ENCODE results near the gene DEGS1. TPM values are rescaled to one million over a fixed set of nuclear protein-coding genes. Genes with fewer than 3 reads are reported as not detected.
A peak's percentile ranks its signal among the peaks of the same experiment; 100 is the strongest.

DEGS1 gene
- total RNA-seq = 100 to 1,000 TPM in 1 of 4 donors, 10 to 100 TPM in 3; 35.9 to 119 (median 53.2) TPM

GRCh38 chr1:224182866-224183590, at the start of gene DEGS1:
Gene DEGS1 (plus strand): TSS chr1:224183240. CDS start chr1:224183337, 97 bp downstream.
- no peaks in the 10 kb centered on the region for H3K36me3 ChIP-seq
- peak; percentile 76 to 78 for DNase-seq
- intact Hi-C loops (cut with DNase I; ENCODE audit: low total_unique reads) = no loop called here
- H3K4me1 ChIP-seq = no peaks in the 10 kb centered on the region
- H3K27ac ChIP-seq = peak within 1 kb of the TSS; percentile 88 to 95
- no peaks in the 10 kb centered on the region for H3K27me3 ChIP-seq
- peak within 1 kb of the TSS; percentile 74 to 94 for H3K4me3 ChIP-seq
- H3K9me3 ChIP-seq = no peaks in the 10 kb centered on the region
- TF ChIP-seq POLR2A (IDR thresholded peaks at IDR 0.05) = peak; percentile 94 to 98
- TF ChIP-seq, protein P1, sequence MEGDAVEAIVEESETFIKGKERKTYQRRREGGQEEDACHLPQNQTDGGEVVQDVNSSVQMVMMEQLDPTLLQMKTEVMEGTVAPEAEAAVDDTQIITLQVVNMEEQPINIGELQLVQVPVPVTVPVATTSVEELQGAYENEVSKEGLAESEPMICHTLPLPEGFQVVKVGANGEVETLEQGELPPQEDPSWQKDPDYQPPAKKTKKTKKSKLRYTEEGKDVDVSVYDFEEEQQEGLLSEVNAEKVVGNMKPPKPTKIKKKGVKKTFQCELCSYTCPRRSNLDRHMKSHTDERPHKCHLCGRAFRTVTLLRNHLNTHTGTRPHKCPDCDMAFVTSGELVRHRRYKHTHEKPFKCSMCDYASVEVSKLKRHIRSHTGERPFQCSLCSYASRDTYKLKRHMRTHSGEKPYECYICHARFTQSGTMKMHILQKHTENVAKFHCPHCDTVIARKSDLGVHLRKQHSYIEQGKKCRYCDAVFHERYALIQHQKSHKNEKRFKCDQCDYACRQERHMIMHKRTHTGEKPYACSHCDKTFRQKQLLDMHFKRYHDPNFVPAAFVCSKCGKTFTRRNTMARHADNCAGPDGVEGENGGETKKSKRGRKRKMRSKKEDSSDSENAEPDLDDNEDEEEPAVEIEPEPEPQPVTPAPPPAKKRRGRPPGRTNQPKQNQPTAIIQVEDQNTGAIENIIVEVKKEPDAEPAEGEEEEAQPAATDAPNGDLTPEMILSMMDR (IDR thresholded peaks at IDR 0.05) = no peak

DNA sequence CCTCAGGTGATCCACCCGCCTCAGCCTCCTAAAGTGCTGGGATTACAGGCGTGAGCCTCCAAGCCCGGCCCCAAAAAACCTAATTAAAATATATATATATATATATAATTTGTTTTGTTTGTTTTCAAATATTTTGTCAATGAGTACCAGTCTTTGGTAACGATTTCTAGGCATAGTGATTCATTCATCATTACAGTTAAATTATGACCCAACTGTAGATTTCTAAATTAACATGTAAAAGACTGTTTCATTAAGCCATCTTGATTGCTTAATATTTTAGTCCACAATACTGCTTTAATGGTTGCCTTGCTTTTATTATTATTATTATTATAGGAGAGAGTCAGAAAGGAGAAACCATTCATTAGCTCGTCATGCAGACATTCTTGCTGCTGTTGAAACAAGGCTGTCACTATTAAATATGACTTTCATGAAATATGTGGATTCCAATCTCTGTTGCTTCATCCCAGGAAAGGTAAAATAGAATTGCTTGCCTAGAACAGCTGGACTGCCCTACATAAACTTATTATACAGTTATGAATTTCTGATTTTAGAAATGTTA, 49.2 kb upstream of the DEGS1 start:
- no peak for DNase-seq
- intact Hi-C loops (cut with DNase I; ENCODE audit: low total_unique reads) = no loop called here
- no peak for TF ChIP-seq POLR2A (IDR thresholded peaks at IDR 0.05)
- TF ChIP-seq, protein P1 (IDR thresholded peaks at IDR 0.05) = no peak
- no peak overlapping the region for H3K27ac ChIP-seq
- no peaks in the 10 kb centered on the region for H3K27me3 ChIP-seq
- no peaks in the 10 kb centered on the region for H3K36me3 ChIP-seq
- peaks cover 0 to 5% of the 10 kb centered on the region in 2 donors for H3K9me3 ChIP-seq
- H3K4me3 ChIP-seq = no peak overlapping the region
- H3K4me1 ChIP-seq = no peaks in the 10 kb centered on the region

GRCh38 chr1:224137518-224137917, 45.5 kb upstream of the DEGS1 start:
- H3K27me3 ChIP-seq = no peaks in the 10 kb centered on the region
- no peak overlapping the region for H3K4me3 ChIP-seq
- H3K4me1 ChIP-seq = no peaks in the 10 kb centered on the region
- no peaks in the 10 kb centered on the region for H3K36me3 ChIP-seq
- H3K9me3 ChIP-seq = no peaks in the 10 kb centered on the region
- H3K27ac ChIP-seq = no peak overlapping the region
- TF ChIP-seq POLR2A (IDR thresholded peaks at IDR 0.05) = no peak
- TF ChIP-seq, protein P1 (IDR thresholded peaks at IDR 0.05) = no peak
- no peak for DNase-seq
- intact Hi-C loops (cut with DNase I; ENCODE audit: low total_unique reads) = no loop called here

DNA sequence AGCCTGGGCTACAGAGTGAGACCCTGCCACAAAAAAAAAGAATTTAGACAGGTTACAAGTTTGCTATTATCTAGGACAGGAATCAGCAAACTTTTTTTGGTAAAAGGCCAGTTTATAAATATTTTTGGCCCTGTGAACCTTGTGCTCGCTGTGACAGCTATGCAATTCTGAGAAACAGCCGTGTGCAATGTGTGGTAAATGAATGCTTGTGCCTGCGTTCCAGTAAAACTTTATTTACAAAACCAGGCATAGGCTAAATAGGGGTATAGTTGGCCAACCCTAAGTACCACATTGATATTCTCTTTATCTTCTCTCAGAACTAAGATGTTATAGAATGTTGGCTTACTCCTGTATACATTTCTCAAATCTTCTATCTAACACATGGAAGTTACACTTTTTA, 44.8 kb upstream of the DEGS1 start:
- H3K27me3 ChIP-seq = no peaks in the 10 kb centered on the region
- H3K36me3 ChIP-seq = no peaks in the 10 kb centered on the region
- H3K4me1 ChIP-seq = no peaks in the 10 kb centered on the region
- intact Hi-C loops (cut with DNase I; ENCODE audit: low total_unique reads) = no loop called here
- no peak overlapping the region for H3K4me3 ChIP-seq
- no peak overlapping the region for H3K27ac ChIP-seq
- no peak for TF ChIP-seq POLR2A (IDR thresholded peaks at IDR 0.05)
- TF ChIP-seq, protein P1 (IDR thresholded peaks at IDR 0.05) = no peak
- DNase-seq = no peak
- no peaks in the 10 kb centered on the region for H3K9me3 ChIP-seq

DNA sequence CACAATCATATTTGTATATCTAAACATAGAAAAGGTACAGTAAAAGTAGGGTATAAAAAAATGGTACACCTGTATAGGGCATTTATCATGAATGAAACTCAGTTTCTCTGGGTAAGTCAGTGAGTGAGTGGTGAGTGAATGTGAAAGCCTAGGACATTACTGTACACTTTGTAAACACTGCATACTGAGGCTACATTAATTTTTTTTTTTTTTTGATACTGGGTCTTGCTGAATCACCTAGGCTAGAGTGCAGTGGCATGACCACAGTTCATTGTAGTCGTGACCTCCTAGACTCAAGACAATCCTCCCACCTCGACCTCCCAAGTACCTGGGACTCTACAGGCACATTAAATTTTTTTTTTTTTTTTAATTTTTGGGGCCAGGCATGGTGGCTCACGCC, 41.3 kb upstream of the DEGS1 start:
- H3K36me3 ChIP-seq = no peaks in the 10 kb centered on the region
- DNase-seq = no peak
- no peaks in the 10 kb centered on the region for H3K9me3 ChIP-seq
- TF ChIP-seq POLR2A (IDR thresholded peaks at IDR 0.05) = no peak
- TF ChIP-seq, protein P1 (IDR thresholded peaks at IDR 0.05) = no peak
- no peaks in the 10 kb centered on the region for H3K27me3 ChIP-seq
- no peak overlapping the region for H3K27ac ChIP-seq
- intact Hi-C loops (cut with DNase I; ENCODE audit: low total_unique reads) = no loop called here
- no peak overlapping the region for H3K4me3 ChIP-seq
- no peaks in the 10 kb centered on the region for H3K4me1 ChIP-seq
